ENCODE data around the gene CWC27.

The CWC27 gene

GRCh38 chr5:64796301-64796700 lies 27.6 kb downstream of the CWC27 start:
- no peak for TF ChIP-seq CTCF (IDR thresholded peaks at IDR 0.05; ENCODE audit: insufficient read depth, low read length, poor library complexity, severe bottlenecking)
- Histone ChIP-seq H3K27me3 (replicated peaks; ENCODE audit: control insufficient read depth, insufficient read depth, low read length) (no peaks in the 10 kb centered on the region), H3K36me3 (ENCODE audit: control insufficient read depth, insufficient read depth, low read length) (no peaks in the 10 kb centered on the region), H3K4me3 (replicated peaks; ENCODE audit: low read depth, low read length) (no peak overlapping the region)
- DNase-seq (ENCODE audit: extremely low read depth, insufficient read length) = no peak

GRCh38 chr5:64800926-64801325 lies 32.2 kb downstream of the CWC27 start:
- no peaks in the 10 kb centered on the region for H3K27me3 ChIP-seq (replicated peaks; ENCODE audit: control insufficient read depth, insufficient read depth, low read length)
- H3K36me3 ChIP-seq (ENCODE audit: control insufficient read depth, insufficient read depth, low read length) = peaks cover 2% of the 10 kb centered on the region; the same call in 1 of the 2 replicates
- H3K4me3 ChIP-seq (replicated peaks; ENCODE audit: low read depth, low read length) = no peak overlapping the region
- no peak for TF ChIP-seq CTCF (IDR thresholded peaks at IDR 0.05; ENCODE audit: insufficient read depth, low read length, poor library complexity, severe bottlenecking)
- DNase-seq (ENCODE audit: extremely low read depth, insufficient read length) = no peak

GRCh38 chr5:64806537-64806936 lies 37.8 kb downstream of the CWC27 start:
- H3K36me3 ChIP-seq (ENCODE audit: control insufficient read depth, insufficient read depth, low read length) = peaks cover 2% of the 10 kb centered on the region; the same call in 1 of the 2 replicates
- no peak for DNase-seq (ENCODE audit: extremely low read depth, insufficient read length)

GRCh38 chr5:64807520-64807919 lies 38.8 kb downstream of the CWC27 start:
- Histone ChIP-seq H3K27me3 (replicated peaks; ENCODE audit: control insufficient read depth, insufficient read depth, low read length) (no peaks in the 10 kb centered on the region), H3K36me3 (ENCODE audit: control insufficient read depth, insufficient read depth, low read length) (peaks cover 2% of the 10 kb centered on the region; the same call in 1 of the 2 replicates), H3K4me3 (replicated peaks; ENCODE audit: low read depth, low read length) (no peak overlapping the region)
- no peak for DNase-seq (ENCODE audit: extremely low read depth, insufficient read length)
- TF ChIP-seq CTCF (IDR thresholded peaks at IDR 0.05; ENCODE audit: insufficient read depth, low read length, poor library complexity, severe bottlenecking) = no peak

More at GRCh38 chr5:64806537-64806936, 37.8 kb downstream of the CWC27 start:
- no peak for TF ChIP-seq CTCF (IDR thresholded peaks at IDR 0.05; ENCODE audit: insufficient read depth, low read length, poor library complexity, severe bottlenecking)
- H3K27me3 ChIP-seq (replicated peaks; ENCODE audit: control insufficient read depth, insufficient read depth, low read length) = no peaks in the 10 kb centered on the region
- H3K4me3 ChIP-seq (replicated peaks; ENCODE audit: low read depth, low read length) = no peak overlapping the region

- Histone ChIP-seq H3K36me3 (ENCODE audit: control insufficient read depth, insufficient read depth, low read length) (no peaks in the 10 kb centered on the region), H3K4me3 (replicated peaks; ENCODE audit: low read depth, low read length) (no peak overlapping the region), H3K27me3 (replicated peaks; ENCODE audit: control insufficient read depth, insufficient read depth, low read length) (no peaks in the 10 kb centered on the region)
- peak; percentile 58 for TF ChIP-seq CTCF (IDR thresholded peaks at IDR 0.05; ENCODE audit: insufficient read depth, low read length, poor library complexity, severe bottlenecking)
- no peak for DNase-seq (ENCODE audit: extremely low read depth, insufficient read length)
Measured at GRCh38 chr5:64811050-64811640, 42.4 kb downstream of the CWC27 start.

- H3K4me3 ChIP-seq (replicated peaks; ENCODE audit: low read depth, low read length) = no peak overlapping the region
- H3K36me3 ChIP-seq (ENCODE audit: control insufficient read depth, insufficient read depth, low read length) = no peaks in the 10 kb centered on the region
Measured at GRCh38 chr5:64814073-64814472, 45.3 kb downstream of the CWC27 start.

More at GRCh38 chr5:64814073-64814472, 45.3 kb downstream of the CWC27 start:
- no peaks in the 10 kb centered on the region for H3K27me3 ChIP-seq (replicated peaks; ENCODE audit: control insufficient read depth, insufficient read depth, low read length)
- TF ChIP-seq CTCF (IDR thresholded peaks at IDR 0.05; ENCODE audit: insufficient read depth, low read length, poor library complexity, severe bottlenecking) = no peak
- DNase-seq (ENCODE audit: extremely low read depth, insufficient read length) = peak; percentile 62
